Measurements from ENCODE around the gene SPHKAP.

SPHKAP gene

GRCh38 chr2:228064796-228065315 is 116.6 kb downstream of the SPHKAP start:
- no peak overlapping the region for H3K4me3 ChIP-seq (ENCODE audit: low read length)
- no peaks in the 10 kb centered on the region for H3K79me2 ChIP-seq (ENCODE audit: low read length)
- H3K27me3 ChIP-seq (ENCODE audit: low read depth, low read length): no peaks in the 10 kb centered on the region

GRCh38 chr2:228064024-228064423 is 117.5 kb downstream of the SPHKAP start:
- no peak for TF ChIP-seq EZH2phosphoT487 (IDR thresholded peaks at IDR 0.05; ENCODE audit: low read depth)
- no peak for TF ChIP-seq CTCF (IDR thresholded peaks at IDR 0.05; ENCODE audit: low read depth, low read length)
- H3K9ac ChIP-seq (ENCODE audit: low read length): no peak overlapping the region
- no peak overlapping the region for H3K4me3 ChIP-seq (ENCODE audit: low read length)
- H4K20me1 ChIP-seq (ENCODE audit: insufficient read depth, low read length): no peaks in the 10 kb centered on the region
- no peak overlapping the region for H2AFZ ChIP-seq (ENCODE audit: low read depth, low read length)
- H3K36me3 ChIP-seq (replicated peaks; ENCODE audit: low read depth, low read length): no peaks in the 10 kb centered on the region
- H3K27ac ChIP-seq (ENCODE audit: low read length): no peak overlapping the region
- H3K4me2 ChIP-seq (ENCODE audit: low read length): no peak overlapping the region
- H3K9me3 ChIP-seq (ENCODE audit: insufficient read depth, low read length): no peaks in the 10 kb centered on the region
- no peaks in the 10 kb centered on the region for H3K4me1 ChIP-seq (ENCODE audit: low read length)
- H3K27me3 ChIP-seq (ENCODE audit: low read depth, low read length): no peaks in the 10 kb centered on the region
- no peaks in the 10 kb centered on the region for H3K79me2 ChIP-seq (ENCODE audit: low read length)

More at GRCh38 chr2:228064796-228065315, 116.6 kb downstream of the SPHKAP start:
- no peak overlapping the region for H3K4me2 ChIP-seq (ENCODE audit: low read length)
- no peak overlapping the region for H3K9ac ChIP-seq (ENCODE audit: low read length)
- H3K4me1 ChIP-seq (ENCODE audit: low read length): no peaks in the 10 kb centered on the region
- H3K27ac ChIP-seq (ENCODE audit: low read length): no peak overlapping the region
- H3K36me3 ChIP-seq (replicated peaks; ENCODE audit: low read depth, low read length): no peaks in the 10 kb centered on the region
- TF ChIP-seq CTCF (IDR thresholded peaks at IDR 0.05; ENCODE audit: low read depth, low read length) (no peak), EZH2phosphoT487 (IDR thresholded peaks at IDR 0.05; ENCODE audit: low read depth) (no peak)
- H2AFZ ChIP-seq (ENCODE audit: low read depth, low read length): no peak overlapping the region
- H3K9me3 ChIP-seq (ENCODE audit: insufficient read depth, low read length): no peaks in the 10 kb centered on the region
- no peaks in the 10 kb centered on the region for H4K20me1 ChIP-seq (ENCODE audit: insufficient read depth, low read length)

- H3K4me3 ChIP-seq (ENCODE audit: low read length): no peak overlapping the region
- H4K20me1 ChIP-seq (ENCODE audit: insufficient read depth, low read length): no peaks in the 10 kb centered on the region
- no peak overlapping the region for H3K27ac ChIP-seq (ENCODE audit: low read length)
- H3K9ac ChIP-seq (ENCODE audit: low read length): no peak overlapping the region
- H2AFZ ChIP-seq (ENCODE audit: low read depth, low read length): no peak overlapping the region
- TF ChIP-seq CTCF (IDR thresholded peaks at IDR 0.05; ENCODE audit: low read depth, low read length) (no peak), EZH2phosphoT487 (IDR thresholded peaks at IDR 0.05; ENCODE audit: low read depth) (no peak)
- no peak overlapping the region for H3K4me2 ChIP-seq (ENCODE audit: low read length)
- H3K27me3 ChIP-seq (ENCODE audit: low read depth, low read length): no peaks in the 10 kb centered on the region
- no peaks in the 10 kb centered on the region for H3K4me1 ChIP-seq (ENCODE audit: low read length)
- H3K36me3 ChIP-seq (replicated peaks; ENCODE audit: low read depth, low read length): no peaks in the 10 kb centered on the region
- H3K79me2 ChIP-seq (ENCODE audit: low read length): no peaks in the 10 kb centered on the region
- H3K9me3 ChIP-seq (ENCODE audit: insufficient read depth, low read length): no peaks in the 10 kb centered on the region
Observed at GRCh38 chr2:228063558-228063957, 117.9 kb downstream of the SPHKAP start.

- no peaks in the 10 kb centered on the region for H4K20me1 ChIP-seq (ENCODE audit: insufficient read depth, low read length)
- no peaks in the 10 kb centered on the region for H3K79me2 ChIP-seq (ENCODE audit: low read length)
- no peak overlapping the region for H2AFZ ChIP-seq (ENCODE audit: low read depth, low read length)
- H3K9ac ChIP-seq (ENCODE audit: low read length): no peak overlapping the region
- no peaks in the 10 kb centered on the region for H3K9me3 ChIP-seq (ENCODE audit: insufficient read depth, low read length)
- no peak overlapping the region for H3K4me3 ChIP-seq (ENCODE audit: low read length)
- no peak overlapping the region for H3K27ac ChIP-seq (ENCODE audit: low read length)
- H3K4me2 ChIP-seq (ENCODE audit: low read length): no peak overlapping the region
- no peaks in the 10 kb centered on the region for H3K27me3 ChIP-seq (ENCODE audit: low read depth, low read length)
- H3K4me1 ChIP-seq (ENCODE audit: low read length): no peaks in the 10 kb centered on the region
- TF ChIP-seq EZH2phosphoT487 (IDR thresholded peaks at IDR 0.05; ENCODE audit: low read depth) (no peak), CTCF (IDR thresholded peaks at IDR 0.05; ENCODE audit: low read depth, low read length) (no peak)
- H3K36me3 ChIP-seq (replicated peaks; ENCODE audit: low read depth, low read length): no peaks in the 10 kb centered on the region
Observed at GRCh38 chr2:228059735-228060134, 121.8 kb downstream of the SPHKAP start.

Data from OCI-LY3 (cell line).